ENCODE results near the gene ADGRB2. TPM values are rescaled to one million over a fixed set of nuclear protein-coding genes. Genes with fewer than 3 reads are reported as not detected.

Gene ADGRB2
- total RNA-seq, 2 experiments from 2014 or later = 0.39 to 0.71 TPM

DNA sequence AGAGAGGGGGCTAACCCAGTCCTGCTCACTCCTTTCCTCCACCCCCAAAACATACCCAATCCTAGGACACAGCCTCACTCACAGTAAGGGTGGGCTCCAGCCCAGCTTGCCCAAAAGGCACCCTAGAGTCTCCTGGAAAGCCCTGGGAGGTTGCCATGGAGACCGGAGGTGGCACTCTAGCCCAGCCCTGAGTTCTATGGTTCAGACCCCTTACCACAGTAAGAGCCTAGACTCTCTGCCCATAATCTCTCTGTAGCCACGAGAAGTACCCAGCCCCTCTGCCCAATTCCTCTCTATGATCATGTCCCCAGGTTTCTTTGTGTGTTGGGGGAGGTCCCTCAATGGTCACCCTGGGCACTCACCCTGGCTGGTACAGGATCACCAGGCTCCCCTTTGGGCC lies 74.8 kb downstream of the ADGRB2 start:
- peaks cover 3 to 5% of the 10 kb centered on the region in 2 experiments for H3K27me3 ChIP-seq (ENCODE audit: control insufficient read depth in 1 of 2, insufficient read depth in 2 of 2, low read length in 2 of 2)
- POLR2A ChIA-PET = no interaction called here
- no peak overlapping the region for H3K4me3 ChIP-seq (ENCODE audit: low read length)
- no peaks in the 10 kb centered on the region for H3K9me3 Mint-ChIP-seq
- no peak overlapping the region for H3K4me3 Mint-ChIP-seq
- CTCF ChIA-PET = no interaction called here
- no peak for ATAC-seq (ENCODE audit: poor library complexity)
- TF ChIP-seq, protein P1, sequence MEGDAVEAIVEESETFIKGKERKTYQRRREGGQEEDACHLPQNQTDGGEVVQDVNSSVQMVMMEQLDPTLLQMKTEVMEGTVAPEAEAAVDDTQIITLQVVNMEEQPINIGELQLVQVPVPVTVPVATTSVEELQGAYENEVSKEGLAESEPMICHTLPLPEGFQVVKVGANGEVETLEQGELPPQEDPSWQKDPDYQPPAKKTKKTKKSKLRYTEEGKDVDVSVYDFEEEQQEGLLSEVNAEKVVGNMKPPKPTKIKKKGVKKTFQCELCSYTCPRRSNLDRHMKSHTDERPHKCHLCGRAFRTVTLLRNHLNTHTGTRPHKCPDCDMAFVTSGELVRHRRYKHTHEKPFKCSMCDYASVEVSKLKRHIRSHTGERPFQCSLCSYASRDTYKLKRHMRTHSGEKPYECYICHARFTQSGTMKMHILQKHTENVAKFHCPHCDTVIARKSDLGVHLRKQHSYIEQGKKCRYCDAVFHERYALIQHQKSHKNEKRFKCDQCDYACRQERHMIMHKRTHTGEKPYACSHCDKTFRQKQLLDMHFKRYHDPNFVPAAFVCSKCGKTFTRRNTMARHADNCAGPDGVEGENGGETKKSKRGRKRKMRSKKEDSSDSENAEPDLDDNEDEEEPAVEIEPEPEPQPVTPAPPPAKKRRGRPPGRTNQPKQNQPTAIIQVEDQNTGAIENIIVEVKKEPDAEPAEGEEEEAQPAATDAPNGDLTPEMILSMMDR (IDR thresholded peaks at IDR 0.05) = no peak
- H3K27me3 Mint-ChIP-seq = peaks cover 7% of the 10 kb centered on the region
- H3K27ac ChIP-seq (ENCODE audit: low read depth in 1 of 2, low read length in 2 of 2) = no peak overlapping the region
- intact Hi-C loops (cut with DNase I, micrococcal nuclease) = no loop called here
- H3K9me3 ChIP-seq (ENCODE audit: control insufficient read depth in 1 of 2, insufficient read depth in 1 of 2, low read length in 2 of 2) = no peaks in the 10 kb centered on the region
- H3K27ac Mint-ChIP-seq = no peak overlapping the region
- no peaks in the 10 kb centered on the region for H3K4me1 ChIP-seq (ENCODE audit: insufficient read depth, low read length)
- DNase-seq = no peak
- no peaks in the 10 kb centered on the region for H3K36me3 ChIP-seq (ENCODE audit: insufficient read depth, low read length)
- no peaks in the 10 kb centered on the region for H3K4me1 Mint-ChIP-seq (ENCODE audit: low read depth)
- no peaks in the 10 kb centered on the region for H3K36me3 Mint-ChIP-seq (ENCODE audit: low read depth)

DNA sequence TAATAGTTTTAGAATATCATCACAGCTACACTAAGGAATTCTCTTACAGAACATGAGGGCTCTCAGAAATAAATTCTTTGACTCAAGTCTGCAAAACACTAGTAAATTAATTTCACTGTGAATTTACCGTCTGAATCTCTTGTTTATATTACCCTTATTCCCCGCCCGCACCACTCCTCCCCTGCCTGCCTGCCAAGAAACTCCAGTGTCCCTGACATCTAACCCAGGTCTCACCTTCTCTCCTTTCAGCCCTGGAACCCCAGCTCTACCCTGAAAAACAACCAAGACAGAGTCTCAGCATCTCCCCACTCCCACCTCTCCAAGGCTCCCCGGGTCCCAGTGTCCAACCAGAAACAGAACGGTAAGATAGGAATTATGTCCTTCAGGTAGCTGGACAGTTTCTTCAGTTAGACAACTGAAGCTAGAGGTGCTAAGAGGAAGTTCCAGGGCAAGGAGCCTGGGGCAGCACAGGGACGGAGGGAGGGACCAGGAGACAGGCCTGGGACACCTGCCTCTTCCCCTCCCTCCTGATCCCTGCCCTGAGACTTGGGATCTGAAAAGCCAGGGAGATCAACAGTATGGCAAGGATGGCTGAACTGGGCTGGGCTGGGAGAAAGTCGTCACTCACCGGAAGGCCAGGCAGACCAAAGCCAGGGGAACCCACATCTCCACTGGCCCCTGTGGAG lies 75.8 kb downstream of the ADGRB2 start:
- Histone ChIP-seq H3K4me3 (ENCODE audit: low read length) (no peak overlapping the region), H3K36me3 (ENCODE audit: insufficient read depth, low read length) (no peaks in the 10 kb centered on the region), H3K27ac (ENCODE audit: low read depth in 1 of 2, low read length in 2 of 2) (no peak overlapping the region), H3K4me1 (ENCODE audit: insufficient read depth, low read length) (no peaks in the 10 kb centered on the region), H3K9me3 (ENCODE audit: control insufficient read depth in 1 of 2, insufficient read depth in 1 of 2, low read length in 2 of 2) (peaks cover 0 to 7% of the 10 kb centered on the region in 2 experiments), H3K27me3 (ENCODE audit: control insufficient read depth in 1 of 2, insufficient read depth in 2 of 2, low read length in 2 of 2) (peaks cover 3 to 5% of the 10 kb centered on the region in 2 experiments)
- DNase-seq = no peak
- Mint-ChIP-seq H3K27me3 (peaks cover 7% of the 10 kb centered on the region), H3K9me3 (no peaks in the 10 kb centered on the region), H3K4me1 (ENCODE audit: low read depth) (no peaks in the 10 kb centered on the region), H3K36me3 (ENCODE audit: low read depth) (no peaks in the 10 kb centered on the region), H3K4me3 (no peak overlapping the region), H3K27ac (no peak overlapping the region)
- intact Hi-C loops (cut with DNase I, micrococcal nuclease) = no loop called here
- ATAC-seq (ENCODE audit: poor library complexity) = no peak
- POLR2A ChIA-PET = no interaction called here
- TF ChIP-seq, protein P1 (IDR thresholded peaks at IDR 0.05) = no peak
- CTCF ChIA-PET = no interaction called here

- Mint-ChIP-seq H3K27ac (no peak overlapping the region), H3K27me3 (peaks cover 7% of the 10 kb centered on the region), H3K4me3 (no peak overlapping the region), H3K4me1 (ENCODE audit: low read depth) (no peaks in the 10 kb centered on the region), H3K36me3 (ENCODE audit: low read depth) (no peaks in the 10 kb centered on the region), H3K9me3 (no peaks in the 10 kb centered on the region)
- CTCF ChIA-PET = no interaction called here
- peaks cover 0 to 7% of the 10 kb centered on the region in 2 experiments for H3K9me3 ChIP-seq (ENCODE audit: control insufficient read depth in 1 of 2, insufficient read depth in 1 of 2, low read length in 2 of 2)
- intact Hi-C loops (cut with DNase I, micrococcal nuclease) = no loop called here
- peaks cover 3 to 5% of the 10 kb centered on the region in 2 experiments for H3K27me3 ChIP-seq (ENCODE audit: control insufficient read depth in 1 of 2, insufficient read depth in 2 of 2, low read length in 2 of 2)
- H3K27ac ChIP-seq (ENCODE audit: low read depth in 1 of 2, low read length in 2 of 2) = no peak overlapping the region
- no peaks in the 10 kb centered on the region for H3K4me1 ChIP-seq (ENCODE audit: insufficient read depth, low read length)
- H3K36me3 ChIP-seq (ENCODE audit: insufficient read depth, low read length) = no peaks in the 10 kb centered on the region
- TF ChIP-seq, protein P1 (IDR thresholded peaks at IDR 0.05) = no peak
- DNase-seq (no peak), ATAC-seq (ENCODE audit: poor library complexity) (no peak)
- POLR2A ChIA-PET = no interaction called here
- no peak overlapping the region for H3K4me3 ChIP-seq (ENCODE audit: low read length)
Measured at GRCh38 chr1:31687601-31688000, 76.5 kb downstream of the ADGRB2 start.

Data from CD4-positive, alpha-beta T cell (primary cell).